Central memory CD4-positive, alpha-beta T cell (primary cell): ENCODE data around the gene JOSD1.
A peak's percentile ranks its signal among the peaks of the same experiment; 100 is the strongest.

Source experiments
- DNase-seq: peaks from one replicate; pipeline ENCODE4 v3.0.0; 2022
- total RNA-seq, 3 experiments: gene quantifications; one replicate each; lab custom pipeline; 2026; lab: John Stamatoyannopoulos, UW

Gene JOSD1
- 145 to 184 (median 181) reads per million in 3 experiments for total RNA-seq

- peak; percentile 99 for DNase-seq
Observed at GRCh38 chr22:38700789-38701628, at the start of gene JOSD1. Gene JOSD1 (minus strand): TSS chr22:38700943. CDS start chr22:38699987, 956 bp downstream.

GRCh38 chr22:38750104-38750503, 49.4 kb upstream of the JOSD1 start:
- DNase-seq, result no peak

GRCh38 chr22:38748487-38749136, 47.9 kb upstream of the JOSD1 start:
- DNase-seq, result no peak

- DNase-seq, result no peak
Observed at GRCh38 chr22:38745676-38746460, 45.1 kb upstream of the JOSD1 start.

- no peak for DNase-seq
Observed at GRCh38 chr22:38744981-38745380, 44.2 kb upstream of the JOSD1 start.

- DNase-seq, result no peak
Observed at GRCh38 chr22:38742176-38742942, 41.6 kb upstream of the JOSD1 start.

- no peak for DNase-seq
Observed at GRCh38 chr22:38741576-38741975, 40.8 kb upstream of the JOSD1 start.

- no peak for DNase-seq
Observed at GRCh38 chr22:38741166-38741565, 40.4 kb upstream of the JOSD1 start.

GRCh38 chr22:38740754-38741153, 40.0 kb upstream of the JOSD1 start:
- DNase-seq, result no peak

GRCh38 chr22:38740116-38740723, 39.5 kb upstream of the JOSD1 start:
- no peak for DNase-seq

- no peak for DNase-seq
Observed at GRCh38 chr22:38739300-38740055, 38.7 kb upstream of the JOSD1 start.

- DNase-seq, result no peak
Observed at GRCh38 chr22:38738475-38739070, 37.8 kb upstream of the JOSD1 start.

- no peak for DNase-seq
Observed at GRCh38 chr22:38737302-38738060, 36.7 kb upstream of the JOSD1 start.

- DNase-seq, result no peak
Observed at GRCh38 chr22:38736257-38736570, 35.5 kb upstream of the JOSD1 start.

GRCh38 chr22:38735465-38736256, 34.9 kb upstream of the JOSD1 start:
- DNase-seq, result no peak

GRCh38 chr22:38735126-38735464, 34.4 kb upstream of the JOSD1 start:
- no peak for DNase-seq

- DNase-seq, result no peak
Observed at GRCh38 chr22:38734421-38735100, 33.8 kb upstream of the JOSD1 start.

- DNase-seq, result no peak
Observed at GRCh38 chr22:38733724-38734381, 33.1 kb upstream of the JOSD1 start.
